K562 (cell line): ENCODE data around the gene RGS7. TPM values are rescaled to one million over a fixed set of nuclear protein-coding genes. Genes with fewer than 3 reads are reported as not detected.

ENCODE experiments used
- ATAC-seq: fragments of 200-7000 bp; cut with Tn5 transposase; 3 replicates; pipeline ENCODE4 v1.9.1; 2020; ENCODE audit warnings: moderate library complexity
- BruUV-seq: library from RNA; stranded (reverse); fragments of 400-500 nt; replicated peaks from 2 replicates; lab custom pipeline; 2021; lab: Mats Ljungman, UMichigan
- CTCF ChIA-PET: fragments of 300-600 bp; formaldehyde crosslinking; extraction: SDS; loops from one replicate; lab custom pipeline; 2021; ENCODE audit warnings: low intra/inter-chr PET ratio; lab: Yijun Ruan, JAX
- POLR2A ChIA-PET: fragments of 300-600, 350-650 bp; sonication (Branson Sonifier 250); formaldehyde crosslinking; extraction: SDS; loops from one replicate; lab custom pipeline; 2021; ENCODE audit warnings: antibody characterized with exemption, inconsistent platforms; lab: Yijun Ruan, JAX
- DNase-seq, 4 experiments: peaks; one replicate each; pipeline versions ENCODE4 v3.0.0 to v3.0.0-alpha.2; 2011 to 2018; ENCODE audit warnings: low spot score in 3 of 4, mixed read lengths in 3 of 4; ENCODE audit errors: extremely low read depth in 1 of 4
- FAIRE-seq: peaks from 2 replicates; lab custom pipeline; 2011; peaks lifted over from hg19 to GRCh38; lab: Jason Lieb, UNC
- H2AFZ ChIP-seq: 2 replicates; pipeline ENCODE4 v1.6.0; 2011; ENCODE audit warnings: low read depth, low read length, control low read depth, inconsistent platforms
- H3K27ac ChIP-seq: fragments of 200-600 bp; 3 replicates; pipeline ENCODE4 v1.8.0; 2011; ENCODE audit warnings: low read depth, mild to moderate bottlenecking, control low read depth, inconsistent platforms, low read length, moderate library complexity, mixed read lengths; ENCODE audit errors: extremely low read depth
- H3K27me3 ChIP-seq, 2 experiments: fragments of 300-600 bp in 1 of 2; 2 replicates in 1 of 2; 3 replicates in 1 of 2; pipeline versions ENCODE4 v1.6.0 to v1.8.0; 2011; ENCODE audit warnings: inconsistent platforms in 2 of 2, low read length in 2 of 2, mild to moderate bottlenecking in 1 of 2, mixed read lengths in 1 of 2, moderate library complexity in 1 of 2; ENCODE audit not compliant: control insufficient read depth in 2 of 2, insufficient read depth in 2 of 2
- H3K36me3 ChIP-seq: fragments of 300-600 bp; 3 replicates; pipeline ENCODE4 v1.8.0; 2011; ENCODE audit warnings: mild to moderate bottlenecking, low read length, inconsistent platforms; ENCODE audit not compliant: control insufficient read depth, insufficient read depth
- H3K4me1 ChIP-seq, 2 experiments: fragments of 200-600 bp in 1 of 2; replicated peaks in 1 of 2; 2 replicates in 1 of 2; 3 replicates in 1 of 2; pipeline versions ENCODE4 v1.5.1 to v1.8.0; 2011; ENCODE audit warnings: inconsistent platforms in 2 of 2, low read length in 2 of 2, mild to moderate bottlenecking in 1 of 2, mixed read lengths in 1 of 2, moderate library complexity in 1 of 2; ENCODE audit not compliant: control insufficient read depth in 2 of 2, insufficient read depth in 2 of 2
- H3K4me2 ChIP-seq: 2 replicates; pipeline ENCODE4 v1.6.1; 2011; ENCODE audit warnings: low read length, control low read depth, inconsistent platforms, mixed read lengths; ENCODE audit not compliant: insufficient read depth
- H3K4me3 ChIP-seq: fragments of 200-600 bp; sonication (generic), shearing (Covaris generic); 2 replicates; pipeline ENCODE4 v1.5.1; 2016; ENCODE audit warnings: control low read depth, inconsistent platforms
- H3K79me2 ChIP-seq: fragments of 200-600 bp; 3 replicates; pipeline ENCODE4 v1.8.0; 2011; ENCODE audit warnings: low read length, inconsistent platforms; ENCODE audit not compliant: control insufficient read depth, insufficient read depth
- H3K9ac ChIP-seq, 2 experiments: 2 replicates each; pipeline versions ENCODE4 v1.6.0 to v1.6.1; 2011; ENCODE audit warnings: low read depth in 2 of 2, low read length in 2 of 2, control low read depth in 1 of 2, inconsistent platforms in 1 of 2, mild to moderate bottlenecking in 1 of 2, mixed read lengths in 1 of 2; ENCODE audit not compliant: insufficient read depth in 1 of 2
- H3K9me1 ChIP-seq: one replicate; pipeline ENCODE4 v1.6.0; 2011; ENCODE audit warnings: inconsistent platforms, mild to moderate bottlenecking, low read length, moderate library complexity; ENCODE audit not compliant: control insufficient read depth, insufficient read depth
- H3K9me3 ChIP-seq: replicated peaks from 2 replicates; pipeline ENCODE4 v1.5.1; 2011; ENCODE audit warnings: low read depth, low read length, inconsistent platforms; ENCODE audit not compliant: control insufficient read depth, insufficient read depth
- H4K20me1 ChIP-seq: replicated peaks from 2 replicates; pipeline ENCODE4 v1.6.1; 2011; ENCODE audit warnings: low read length, inconsistent platforms, mixed read lengths; ENCODE audit not compliant: control insufficient read depth, insufficient read depth
- FOS ChIP-seq: IDR thresholded peaks from 3 replicates; pipeline ENCODE4 v1.6.1; 2011; ENCODE audit not compliant: insufficient read length; ENCODE audit errors: extremely low read depth
- RNF219 ChIP-seq: fragments of 250-450 bp; sonication (Bioruptor Pico); IDR thresholded peaks from 2 replicates; pipeline ENCODE4 v1.5.0; 2022; ENCODE audit warnings: mild to moderate bottlenecking
- SAFB2 ChIP-seq: fragments of 200-400 bp; formaldehyde crosslinking; IDR thresholded peaks from 2 replicates; pipeline ENCODE4 v1.6.1; 2018; ENCODE audit warnings: borderline replicate concordance, low read length, low read depth, moderate library complexity; ENCODE audit not compliant: severe bottlenecking
- STAT5A ChIP-seq: IDR thresholded peaks from 2 replicates; pipeline ENCODE4 v1.6.1; 2012; ENCODE audit warnings: low read length, inconsistent platforms, borderline replicate concordance
- TAF9B ChIP-seq: fragments of 450-650 bp; IDR thresholded peaks from 2 replicates; pipeline ENCODE4 v1.6.1; 2018; ENCODE audit warnings: mild to moderate bottlenecking; ENCODE audit not compliant: partially characterized antibody
- WHSC1 ChIP-seq: IDR thresholded peaks from one replicate; pipeline ENCODE4 v1.6.1; 2012; ENCODE audit warnings: low read length, control low read depth, inconsistent platforms
- ZNF3 ChIP-seq: fragments of 250-450 bp; sonication (Bioruptor Pico); IDR thresholded peaks from 2 replicates; pipeline ENCODE4 v1.5.0; 2021; ENCODE audit warnings: mild to moderate bottlenecking, moderate library complexity
- ZNF589 ChIP-seq: fragments of 200-800 bp; sonication (Bioruptor generic); IDR thresholded peaks from 2 replicates; pipeline ENCODE4 v1.6.1; 2016; ENCODE audit warnings: low read depth, missing genetic modification characterization, missing compliant biosample characterization
- WGBS: fragments of 100-300 bp; shearing (Covaris generic); methylation state at CpG from one replicate; pipeline ENCODE4 v1.1.6; 2016; ENCODE audit warnings: low coverage, mixed read lengths; ENCODE audit not compliant: insufficient coverage; ENCODE audit errors: missing lambda C conversion rate; 5-methylcytosine and 5-hydroxymethylcytosine counted together
- in situ Hi-C: fragments of 300-500 bp; cut with MboI; formaldehyde crosslinking; loops from 4 replicates; pipeline ENCODE4 v1.15.0; 2018; ENCODE audit warnings: inconsistent platforms, mixed read lengths
- intact Hi-C: fragments of 100-400 bp; cut with micrococcal nuclease; formaldehyde crosslinking; loops from 2 replicates; pipeline ENCODE4 v1.14.2; 2022
- polyA plus RNA-seq, 8 experiments: library from polyadenylated mRNA; depleted of rRNA in 4 of 8; stranded (reverse) in 5 of 8; unstranded in 3 of 8; fragments of >200 nt; fragmentation: Nextera tagmentation in 2 of 8; fragmentation: Illumina TruSeq in 1 of 8; extraction: Ambion mirVana in 2 of 8; extraction: Trizol in 1 of 8; gene quantifications; 2 replicates each; pipeline versions ENCODE4 v1.2.1 to v1.2.3, GENCODE V29; 2011 to 2014; ENCODE audit warnings: inconsistent platforms in 1 of 8, missing spikeins in 1 of 8
- total RNA-seq, 7 experiments: library from RNA; depleted of rRNA in 6 of 7; stranded (reverse); fragments of >200 nt in 6 of 7; fragmentation: Illumina TruSeq in 2 of 7; extraction: Trizol in 2 of 7; gene quantifications; 2 replicates each; pipeline versions ENCODE4 v1.2.1 to v1.2.3, GENCODE V29; 2011 to 2021; ENCODE audit warnings: low replicate concordance in 1 of 7

The RGS7 gene
- total and polyA plus RNA-seq, 9 of the 15 experiments (the other 6 are each of a cell fraction or from before 2014, with no cell fraction given): not detected

GRCh38 chr1:241140670-241141069, 216.3 kb downstream of the RGS7 start:
- peaks cover 7% of the 10 kb centered on the region; the same call in 1 of the 2 replicates for H3K9me3 ChIP-seq
- in situ Hi-C loops (no loop called here), intact Hi-C loops (no loop called here)
- H3K9ac ChIP-seq: no peak overlapping the region
- H4K20me1 ChIP-seq: no peaks in the 10 kb centered on the region
- TF ChIP-seq ZNF3 (no peak), TAF9B (no peak), FOS (no peak)
- no peak overlapping the region for H3K4me2 ChIP-seq
- no peak for ATAC-seq
- FAIRE-seq: no peak
- no peaks in the 10 kb centered on the region for H3K79me2 ChIP-seq
- DNase-seq: no peak
- POLR2A ChIA-PET: no interaction called here
- H2AFZ ChIP-seq: no peak overlapping the region
- no peaks in the 10 kb centered on the region for H3K27me3 ChIP-seq
- H3K27ac ChIP-seq: no peak overlapping the region
- BruUV-seq: no TSS peak
- no peaks in the 10 kb centered on the region for H3K9me1 ChIP-seq
- H3K4me1 ChIP-seq: no peaks in the 10 kb centered on the region
- no peaks in the 10 kb centered on the region for H3K36me3 ChIP-seq
- H3K4me3 ChIP-seq: no peak overlapping the region
- CTCF ChIA-PET: no interaction called here

GRCh38 chr1:241139047-241139446, 218.0 kb downstream of the RGS7 start:
- CTCF ChIA-PET: no interaction called here
- H3K4me2 ChIP-seq: no peak overlapping the region
- H2AFZ ChIP-seq: no peak overlapping the region
- WGBS: 0% methylated on average over 1 of the region's 1 CpG
- peaks cover 7% of the 10 kb centered on the region; the same call in 1 of the 2 replicates for H3K9me3 ChIP-seq
- H3K4me1 ChIP-seq: no peaks in the 10 kb centered on the region
- BruUV-seq: no TSS peak
- ATAC-seq: no peak
- no peaks in the 10 kb centered on the region for H3K36me3 ChIP-seq
- no peaks in the 10 kb centered on the region for H3K9me1 ChIP-seq
- H3K27ac ChIP-seq: no peak overlapping the region
- no peaks in the 10 kb centered on the region for H3K27me3 ChIP-seq
- no peak overlapping the region for H3K4me3 ChIP-seq
- DNase-seq: no peak
- H3K9ac ChIP-seq: no peak overlapping the region
- in situ Hi-C loops: no loop called here
- FAIRE-seq: no peak
- POLR2A ChIA-PET: no interaction called here
- no peaks in the 10 kb centered on the region for H4K20me1 ChIP-seq
- intact Hi-C loops: no loop called here
- H3K79me2 ChIP-seq: no peaks in the 10 kb centered on the region
- TF ChIP-seq RNF219: no peak
- TF ChIP-seq SAFB2: no peak
- no peak for TF ChIP-seq ZNF589 (CRISPR knock-in tag)
- no peak for TF ChIP-seq WHSC1
- TF ChIP-seq STAT5A: no peak
